Measurements from ENCODE around the gene MTA2. TPM values are rescaled to one million over a fixed set of nuclear protein-coding genes. Genes with fewer than 3 reads are reported as not detected.

The MTA2 gene
- total RNA-seq, 2 experiments from 2014 or later: 130 to 174 TPM

- no peaks in the 10 kb centered on the region for H3K9me3 ChIP-seq (ENCODE audit: low read length)
- no peak overlapping the region for H3K4me3 ChIP-seq (ENCODE audit: low read depth, low read length, poor library complexity, severe bottlenecking)
- POLR2A ChIA-PET: interaction anchor here (0.7 kb wide), 1 partner anchor 240 kb away, joined by 3 read pairs; no protein-coding TSS in a partner anchor
- no peak overlapping the region for H2AFZ ChIP-seq (ENCODE audit: low read length)
- H3K36me3 ChIP-seq (ENCODE audit: insufficient read depth, low read length): peaks cover 26% of the 10 kb centered on the region
- H4K20me1 ChIP-seq (ENCODE audit: insufficient read depth, low read length): no peaks in the 10 kb centered on the region
- H3K4me2 ChIP-seq (ENCODE audit: low read length): no peak overlapping the region
- H3K9me2 ChIP-seq (ENCODE audit: insufficient read depth, low read length): no peaks in the 10 kb centered on the region
- no peak overlapping the region for H3K27ac ChIP-seq (ENCODE audit: low read depth, low read length, poor library complexity, severe bottlenecking)
- intact Hi-C loops (cut with micrococcal nuclease; ENCODE audit: unreplicated experiment): no loop called here
- H3K4me1 ChIP-seq (ENCODE audit: insufficient read depth, low read length, poor library complexity, severe bottlenecking): peaks cover 29% of the 10 kb centered on the region
- TF ChIP-seq CTCF (conservative IDR thresholded peaks at IDR 0.05; ENCODE audit: low read length) (no peak), EZH2phosphoT487 (IDR thresholded peaks at IDR 0.05; ENCODE audit: borderline replicate concordance, low read depth, low read length) (no peak)
- CTCF ChIA-PET (ENCODE audit: unreplicated experiment): no interaction called here
- no TSS peak for BruUV-seq (replicated peaks)
- DNase-seq (ENCODE audit: low spot score): no peak
- H3K79me2 ChIP-seq (ENCODE audit: insufficient read depth, low read depth, low read length): peaks cover 21% of the 10 kb centered on the region; the same call in 1 of the 2 replicates
These were observed 13.9 kb upstream of the MTA2 start for GRCh38 chr11:62615521-62615920.

GRCh38 chr11:62614275-62614674 is 12.6 kb upstream of the MTA2 start:
- Histone ChIP-seq H3K27ac (ENCODE audit: low read depth, low read length, poor library complexity, severe bottlenecking) (peak overlapping the region; percentile 7), H3K4me2 (ENCODE audit: low read length) (no peak overlapping the region)
- TF ChIP-seq EZH2phosphoT487 (IDR thresholded peaks at IDR 0.05; ENCODE audit: borderline replicate concordance, low read depth, low read length) (no peak), CTCF (conservative IDR thresholded peaks at IDR 0.05; ENCODE audit: low read length) (no peak)

GRCh38 chr11:62613291-62613778 is 11.7 kb upstream of the MTA2 start:
- TF ChIP-seq CTCF (conservative IDR thresholded peaks at IDR 0.05; ENCODE audit: low read length): no peak
- no peak for TF ChIP-seq EZH2phosphoT487 (IDR thresholded peaks at IDR 0.05; ENCODE audit: borderline replicate concordance, low read depth, low read length)
- no peak for DNase-seq (ENCODE audit: low spot score)
- H3K4me2 ChIP-seq (ENCODE audit: low read length): peak overlapping the region; percentile 86; the same call in 1 of the 2 replicates
- no peaks in the 10 kb centered on the region for H3K9me3 ChIP-seq (ENCODE audit: low read length)
- POLR2A ChIA-PET: interaction anchor here (0.5 kb wide), 1 partner anchor 22 kb away, joined by 4 read pairs; the partner anchor contains the start of gene TUT1
- peaks cover 5% of the 10 kb centered on the region; the same call in 1 of the 2 replicates for H3K79me2 ChIP-seq (ENCODE audit: insufficient read depth, low read depth, low read length)
- H3K4me1 ChIP-seq (ENCODE audit: insufficient read depth, low read length, poor library complexity, severe bottlenecking): peaks cover 20% of the 10 kb centered on the region
- no peaks in the 10 kb centered on the region for H4K20me1 ChIP-seq (ENCODE audit: insufficient read depth, low read length)
- CTCF ChIA-PET (ENCODE audit: unreplicated experiment): no interaction called here
- BruUV-seq (replicated peaks): no TSS peak
- no peaks in the 10 kb centered on the region for H3K9me2 ChIP-seq (ENCODE audit: insufficient read depth, low read length)
- H3K4me3 ChIP-seq (ENCODE audit: low read depth, low read length, poor library complexity, severe bottlenecking): no peak overlapping the region
- H3K36me3 ChIP-seq (ENCODE audit: insufficient read depth, low read length): peaks cover 20% of the 10 kb centered on the region
- H2AFZ ChIP-seq (ENCODE audit: low read length): no peak overlapping the region
- intact Hi-C loops (cut with micrococcal nuclease; ENCODE audit: unreplicated experiment): loop anchor here (2.0 kb wide), 1 partner anchor 51 kb away; the partner anchor contains the start of genes C11orf98 and CSKMT
- H3K27ac ChIP-seq (ENCODE audit: low read depth, low read length, poor library complexity, severe bottlenecking): peak overlapping the region; percentile 61

More at GRCh38 chr11:62614275-62614674, 12.6 kb upstream of the MTA2 start:
- ChIA-PET POLR2A (no interaction called here), CTCF (ENCODE audit: unreplicated experiment) (no interaction called here)
- Histone ChIP-seq H3K79me2 (ENCODE audit: insufficient read depth, low read depth, low read length) (peaks cover 8% of the 10 kb centered on the region; the same call in 1 of the 2 replicates), H2AFZ (ENCODE audit: low read length) (no peak overlapping the region), H3K36me3 (ENCODE audit: insufficient read depth, low read length) (peaks cover 24% of the 10 kb centered on the region), H3K4me1 (ENCODE audit: insufficient read depth, low read length, poor library complexity, severe bottlenecking) (peaks cover 21% of the 10 kb centered on the region), H3K4me3 (ENCODE audit: low read depth, low read length, poor library complexity, severe bottlenecking) (no peak overlapping the region), H4K20me1 (ENCODE audit: insufficient read depth, low read length) (no peaks in the 10 kb centered on the region), H3K9me3 (ENCODE audit: low read length) (no peaks in the 10 kb centered on the region), H3K9me2 (ENCODE audit: insufficient read depth, low read length) (no peaks in the 10 kb centered on the region)
- intact Hi-C loops (cut with micrococcal nuclease; ENCODE audit: unreplicated experiment): no loop called here
- BruUV-seq (replicated peaks): no TSS peak
- no peak for DNase-seq (ENCODE audit: low spot score)

Data from OCI-LY7 (cell line).